ENCODE measurements around the gene TTC21B. TPM values are rescaled to one million over a fixed set of nuclear protein-coding genes. Genes with fewer than 3 reads are reported as not detected.

Gene TTC21B
- total and polyA plus RNA-seq, 2 of the 8 experiments (the other 6 are each of a cell fraction or from before 2014, with no cell fraction given): 6.9 to 20.8 TPM

GRCh38 chr2:165839610-165840009 is 114.0 kb downstream of the TTC21B start:
- Histone ChIP-seq H3K4me1 (replicated peaks in 1 of 4; ENCODE audit: control insufficient read depth in 3 of 4, insufficient read depth in 4 of 4, low read length in 3 of 4) (peaks cover 0 to 9% (median 5%) of the 10 kb centered on the region in 4 experiments; a peak in 4 of 7 replicates), H3K27ac (ENCODE audit: low read depth, low read length) (no peak overlapping the region), H3K79me1 (ENCODE audit: low read depth, low read length) (no peaks in the 10 kb centered on the region), H4K5ac (ENCODE audit: insufficient read length, low read depth, low read length) (no peak overlapping the region), H3K4ac (replicated peaks; ENCODE audit: insufficient read length, low read depth, low read length) (no peak overlapping the region), H3K4me3 (ENCODE audit: extremely low read depth in 1 of 4, insufficient read depth in 2 of 4, low read depth in 3 of 4, low read length in 4 of 4) (no peak overlapping the region), H2BK12ac (ENCODE audit: low read depth, low read length) (0 out of 2 replicates have a peak overlapping the region, but pooled peaks have one; percentile 7), H3K36me3 (ENCODE audit: control insufficient read depth in 2 of 4, insufficient read depth in 4 of 4, low read length in 3 of 4) (no peaks in the 10 kb centered on the region), H3K79me2 (ENCODE audit: control insufficient read depth in 1 of 2, insufficient read depth in 2 of 2, low read length in 2 of 2) (no peaks in the 10 kb centered on the region), H3K18ac (ENCODE audit: extremely low read depth, low read length) (no peak overlapping the region), H2AK5ac (ENCODE audit: low read depth, low read length) (no peak overlapping the region), H3K27me3 (replicated peaks in 1 of 4; ENCODE audit: control insufficient read depth in 3 of 4, extremely low read depth in 1 of 4, insufficient read depth in 3 of 4, low read length in 3 of 4) (peaks cover 0 to 1% (median 0%) of the 10 kb centered on the region in 4 experiments; a peak in 1 of 7 replicates), H4K8ac (ENCODE audit: extremely low read depth, insufficient read depth, low read length) (no peak overlapping the region), H3K56ac (replicated peaks; ENCODE audit: insufficient read length, low read depth, low read length) (no peak overlapping the region), H2BK120ac (replicated peaks; ENCODE audit: low read depth, low read length) (no peak overlapping the region), H2BK5ac (ENCODE audit: low read depth, low read length) (0 out of 2 replicates have a peak overlapping the region, but pooled peaks have one; percentile 26), H2BK15ac (ENCODE audit: low read length) (no peak overlapping the region), H3K4me2 (ENCODE audit: insufficient read depth in 1 of 2, low read depth in 2 of 2, low read length in 2 of 2) (no peak overlapping the region), H3K9me3 (ENCODE audit: insufficient read depth in 2 of 2, low read depth in 1 of 2, low read length in 1 of 2) (no peaks in the 10 kb centered on the region), H2AFZ (ENCODE audit: low read length) (no peak overlapping the region), H3K14ac (ENCODE audit: insufficient read length) (no peak overlapping the region), H4K20me1 (replicated peaks in 1 of 2; ENCODE audit: control insufficient read depth in 1 of 2, insufficient read depth in 2 of 2, low read length in 2 of 2) (no peaks in the 10 kb centered on the region), H2BK20ac (ENCODE audit: low read length) (peak overlapping the region; percentile 51; the same call in 1 of the 2 replicates), H3K9ac (replicated peaks in 1 of 4; ENCODE audit: extremely low read depth in 1 of 4, low read depth in 3 of 4, low read length in 3 of 4) (no peak overlapping the region), H3K23me2 (ENCODE audit: low read depth, low read length) (no peaks in the 10 kb centered on the region; the same call in 1 of the 2 replicates), H3K23ac (ENCODE audit: insufficient read length) (no peak overlapping the region), H4K91ac (replicated peaks; ENCODE audit: insufficient read length, low read length) (no peak overlapping the region)
- ChIA-PET POLR2A (ENCODE audit: partially characterized antibody) (interaction anchor here (1.0 kb wide), 1 partner anchor 21 kb away, joined by 3 read pairs; no protein-coding TSS in a partner anchor), CTCF (ENCODE audit: partially characterized antibody) (interaction anchor here (0.6 to 1.1 kb wide), 3 partner anchors 276 to 614 kb away, joined by 3 to 5 read pairs (median 3); no protein-coding TSS in a partner anchor)
- TF ChIP-seq NANOG (IDR thresholded peaks at IDR 0.05; ENCODE audit: insufficient read depth, low read depth, low read length, poor library complexity, severe bottlenecking) (no peak), SIRT6 (IDR thresholded peaks at IDR 0.05; ENCODE audit: low read length) (no peak)
- WGBS, 2 experiments (ENCODE audit: extremely low coverage in 1 of 2, insufficient coverage in 1 of 2, insufficient read length in 1 of 2, insufficient replicate concordance in 2 of 2, low coverage in 1 of 2, low lambda C conversion rate in 2 of 2, missing lambda C conversion rate in 1 of 2): 100% methylated on average over 2 of the region's 2 CpGs; no CpG with 5 or more reads in 1 of the 2 experiments
- FAIRE-seq (no peak), DNase-seq (ENCODE audit: low read depth in 1 of 2, low spot score in 2 of 2) (no peak)
